HUES64 (cell line): Measurements from ENCODE around the gene MMP28.

Experiments used
- H3K27ac ChIP-seq: 2 replicates; pipeline ENCODE4 v1.7.0; 2013; ENCODE audit warnings: low read depth, low read length, inconsistent platforms
- H3K27me3 ChIP-seq: 2 replicates; pipeline ENCODE4 v1.6.1; 2013; ENCODE audit warnings: mild to moderate bottlenecking, low read length; ENCODE audit not compliant: insufficient read depth
- H3K36me3 ChIP-seq: 2 replicates; pipeline ENCODE4 v1.6.1; 2013; ENCODE audit warnings: mild to moderate bottlenecking, low read length; ENCODE audit not compliant: insufficient read depth
- H3K4me1 ChIP-seq: 2 replicates; pipeline ENCODE4 v1.6.1; 2013; ENCODE audit warnings: mild to moderate bottlenecking, low read length, moderate library complexity; ENCODE audit not compliant: insufficient read depth
- H3K4me3 ChIP-seq: 2 replicates; pipeline ENCODE4 v1.5.1; 2013; ENCODE audit warnings: mild to moderate bottlenecking, low read length, moderate library complexity
- H3K9ac ChIP-seq: 2 replicates; pipeline ENCODE4 v1.6.1; 2013; ENCODE audit warnings: mild to moderate bottlenecking, low read depth, low read length
- H3K9me3 ChIP-seq: 2 replicates; pipeline ENCODE4 v1.6.1; 2013; ENCODE audit warnings: low read depth, low read length; ENCODE audit not compliant: insufficient read depth
- WGBS: fragments of 150-250, 120-280 bp; methylation state at CpG from one replicate; pipeline ENCODE4 v1.1.7; 2013; ENCODE audit warnings: missing lambda C conversion rate; 5-methylcytosine and 5-hydroxymethylcytosine counted together

MMP28 gene

DNA sequence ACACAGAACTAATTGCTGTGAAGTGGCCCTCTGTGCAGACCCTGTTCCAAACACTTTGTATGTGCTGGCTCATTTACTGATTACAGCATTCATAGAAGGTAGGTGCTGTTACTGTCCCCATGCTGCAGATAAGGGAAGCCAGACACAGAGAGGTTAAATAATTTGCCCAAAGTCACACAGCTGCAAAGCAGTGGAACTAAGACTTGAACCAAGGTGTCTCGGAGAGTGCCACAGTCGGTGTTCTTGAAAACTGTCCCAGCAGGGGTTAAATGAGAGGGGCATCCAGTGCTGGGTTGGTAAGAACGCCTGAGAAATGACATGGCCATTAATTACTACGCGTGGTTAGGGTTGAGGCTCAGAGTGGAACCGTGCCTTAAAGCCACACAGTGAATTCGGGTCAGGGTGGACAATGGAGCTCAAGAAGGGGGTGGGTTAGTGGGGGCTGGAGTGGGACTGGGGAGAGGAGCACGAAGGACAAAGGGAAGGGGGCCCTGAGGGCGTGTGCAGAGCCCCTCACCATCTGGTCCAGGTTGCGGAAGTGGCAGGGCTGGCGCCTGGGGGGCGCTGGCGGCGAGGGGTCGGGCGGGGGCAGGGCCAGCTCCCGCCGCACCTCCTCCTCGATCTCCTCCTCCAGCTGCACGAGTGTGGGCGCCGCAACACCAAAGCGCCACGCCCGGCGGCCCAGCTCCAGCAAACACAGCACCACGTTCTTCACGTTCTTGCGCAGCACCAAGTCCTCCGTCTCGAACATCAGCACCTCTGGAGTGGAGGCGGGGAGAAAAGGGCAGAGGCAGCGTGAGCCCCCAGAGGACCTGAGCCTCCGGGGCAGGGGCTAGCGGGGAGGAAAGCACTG lies 45.7 kb downstream of the MMP28 start:
- Histone ChIP-seq H3K27me3 (peaks cover 22% of the 10 kb centered on the region), H3K36me3 (no peaks in the 10 kb centered on the region), H3K4me3 (peak overlapping the region; percentile 26), H3K27ac (no peak overlapping the region), H3K9me3 (no peaks in the 10 kb centered on the region), H3K9ac (no peak overlapping the region), H3K4me1 (no peaks in the 10 kb centered on the region)
- WGBS = 19% methylated on average over 35 of the region's 35 CpGs

GRCh38 chr17:35748979-35749378 lies 46.5 kb downstream of the MMP28 start:
- Histone ChIP-seq H3K9me3 (no peaks in the 10 kb centered on the region), H3K27ac (no peak overlapping the region), H3K27me3 (peaks cover 22% of the 10 kb centered on the region), H3K9ac (no peak overlapping the region), H3K4me3 (no peak overlapping the region), H3K36me3 (no peaks in the 10 kb centered on the region), H3K4me1 (no peaks in the 10 kb centered on the region)
- WGBS = 95% methylated on average over 6 of the region's 6 CpGs

GRCh38 chr17:35748341-35748841 lies 47.0 kb downstream of the MMP28 start:
- Histone ChIP-seq H3K9me3 (no peaks in the 10 kb centered on the region), H3K27ac (no peak overlapping the region), H3K27me3 (peaks cover 22% of the 10 kb centered on the region), H3K36me3 (no peaks in the 10 kb centered on the region), H3K9ac (no peak overlapping the region), H3K4me1 (no peaks in the 10 kb centered on the region), H3K4me3 (no peak overlapping the region)
- WGBS = 92% methylated on average over 4 of the region's 4 CpGs

DNA sequence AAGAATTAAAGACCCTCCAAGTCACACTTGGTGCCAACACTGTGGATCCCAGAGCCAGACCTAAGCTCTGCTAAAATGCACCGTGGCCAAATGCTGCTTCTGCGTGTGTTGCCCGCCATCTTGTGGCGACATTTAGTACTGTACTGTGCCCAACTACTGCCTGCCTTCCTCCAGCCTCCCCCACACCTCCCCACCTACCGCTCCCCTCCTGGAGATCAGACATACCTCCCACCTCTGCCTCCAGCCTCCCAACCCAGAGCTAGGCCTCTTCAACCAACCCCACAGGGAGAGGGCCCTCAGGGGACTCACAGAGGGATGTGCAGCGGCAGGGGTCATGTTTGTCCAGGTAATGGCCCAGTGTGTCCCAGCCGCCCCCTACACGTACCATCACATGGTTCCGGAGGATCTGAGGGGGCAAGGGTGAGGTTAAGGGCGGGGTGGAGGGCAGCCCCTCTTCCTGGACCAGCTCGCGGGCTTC lies 47.9 kb downstream of the MMP28 start:
- no peak overlapping the region for H3K9ac ChIP-seq
- H3K9me3 ChIP-seq = no peaks in the 10 kb centered on the region
- peaks cover 27% of the 10 kb centered on the region for H3K27me3 ChIP-seq
- H3K27ac ChIP-seq = no peak overlapping the region
- H3K4me1 ChIP-seq = no peaks in the 10 kb centered on the region
- no peak overlapping the region for H3K4me3 ChIP-seq
- 49% methylated on average over 12 of the region's 12 CpGs for WGBS
- no peaks in the 10 kb centered on the region for H3K36me3 ChIP-seq

DNA sequence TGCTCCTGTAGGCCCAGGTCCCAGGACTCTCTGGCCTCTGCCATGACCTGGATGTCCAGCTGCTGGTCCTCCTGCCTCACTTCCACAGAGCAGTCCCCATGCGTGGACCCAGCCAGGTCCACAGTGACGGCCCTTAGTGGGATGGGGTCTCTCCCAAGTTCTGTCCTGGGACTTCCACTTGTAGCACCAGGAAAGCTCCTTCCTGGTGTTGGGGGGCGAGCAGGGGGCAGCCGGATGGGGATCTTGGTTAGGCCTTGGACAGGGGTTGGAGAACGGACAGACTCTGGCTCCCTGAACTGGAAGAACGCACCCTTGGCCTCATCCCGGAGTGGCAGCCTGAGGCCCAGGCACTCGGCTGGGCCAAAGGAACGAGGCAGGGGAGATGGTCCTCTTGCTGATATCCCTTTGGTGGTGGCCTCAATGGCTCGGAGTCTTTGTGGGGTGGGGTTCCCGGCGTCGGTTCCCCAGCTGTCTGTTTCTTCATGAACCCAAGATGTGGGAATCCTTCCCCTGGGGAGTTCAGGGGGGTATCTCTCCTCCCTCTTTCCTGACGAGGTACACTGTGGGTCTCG lies 49.6 kb downstream of the MMP28 start:
- Histone ChIP-seq H3K27me3 (peaks cover 42% of the 10 kb centered on the region), H3K27ac (no peak overlapping the region)

DNA sequence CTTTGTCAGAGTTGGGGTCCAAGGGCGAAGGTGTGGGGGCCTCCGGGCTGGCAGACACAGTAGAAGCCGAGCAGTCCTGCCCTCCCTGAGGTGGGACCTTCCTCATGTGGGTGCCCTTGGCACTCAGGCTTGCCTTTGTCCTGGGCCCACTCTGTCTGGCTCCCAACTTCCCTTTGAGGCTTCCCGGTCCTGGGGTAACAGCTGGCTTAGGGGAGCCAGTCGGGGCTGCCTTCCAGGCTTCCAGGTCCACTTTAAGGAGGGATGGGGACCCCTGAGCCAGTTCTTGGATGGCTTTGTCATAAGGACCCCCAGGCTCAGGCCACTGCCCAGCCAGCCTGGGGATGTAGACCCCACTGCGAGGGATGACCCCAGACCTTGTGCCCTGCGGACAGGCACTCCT lies 50.2 kb downstream of the MMP28 start:
- peaks cover 4% of the 10 kb centered on the region for H3K9me3 ChIP-seq
- H3K4me3 ChIP-seq = no peak overlapping the region
- H3K36me3 ChIP-seq = no peaks in the 10 kb centered on the region
- no peaks in the 10 kb centered on the region for H3K4me1 ChIP-seq
- H3K9ac ChIP-seq = no peak overlapping the region
- H3K27ac ChIP-seq = no peak overlapping the region
- H3K27me3 ChIP-seq = peaks cover 42% of the 10 kb centered on the region
- 92% methylated on average over 7 of the region's 7 CpGs for WGBS

More for the DNA sequence above, 49.6 kb downstream of the MMP28 start:
- Histone ChIP-seq H3K36me3 (no peaks in the 10 kb centered on the region), H3K4me3 (no peak overlapping the region), H3K9me3 (no peaks in the 10 kb centered on the region), H3K9ac (no peak overlapping the region), H3K4me1 (no peaks in the 10 kb centered on the region)
- WGBS = 91% methylated on average over 15 of the region's 15 CpGs

DNA sequence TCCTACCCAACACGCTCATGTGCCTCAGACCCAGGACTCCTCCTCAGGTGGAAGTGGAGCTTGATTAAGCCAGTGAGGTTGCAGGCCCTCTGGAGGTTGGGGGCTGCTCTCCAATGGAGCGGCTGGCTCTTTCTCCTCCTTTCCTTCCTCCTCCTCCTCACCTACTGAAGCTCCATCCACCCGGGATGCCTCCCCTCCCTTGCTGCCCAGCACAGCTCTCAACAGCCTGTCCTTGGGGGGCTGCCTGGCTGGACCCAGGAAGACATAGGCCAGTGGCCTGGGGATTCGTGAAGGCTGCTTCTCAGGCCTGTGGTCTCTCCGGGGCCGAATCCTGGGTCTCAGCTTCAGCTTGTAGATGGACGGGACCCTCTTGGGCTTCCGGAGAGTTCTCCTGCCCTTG lies 50.6 kb downstream of the MMP28 start:
- Histone ChIP-seq H3K4me1 (no peaks in the 10 kb centered on the region), H3K9me3 (peaks cover 4% of the 10 kb centered on the region), H3K4me3 (no peak overlapping the region), H3K9ac (no peak overlapping the region), H3K27ac (no peak overlapping the region), H3K27me3 (peaks cover 42% of the 10 kb centered on the region), H3K36me3 (no peaks in the 10 kb centered on the region)
- 86% methylated on average over 8 of the region's 8 CpGs for WGBS

GRCh38 chr17:35743626-35744328 lies 51.7 kb downstream of the MMP28 start:
- Histone ChIP-seq H3K27me3 (peaks cover 43% of the 10 kb centered on the region), H3K4me1 (no peaks in the 10 kb centered on the region), H3K9ac (no peak overlapping the region), H3K9me3 (peaks cover 4% of the 10 kb centered on the region), H3K36me3 (no peaks in the 10 kb centered on the region), H3K4me3 (no peak overlapping the region), H3K27ac (no peak overlapping the region)
- 55% methylated on average over 7 of the region's 7 CpGs for WGBS

DNA sequence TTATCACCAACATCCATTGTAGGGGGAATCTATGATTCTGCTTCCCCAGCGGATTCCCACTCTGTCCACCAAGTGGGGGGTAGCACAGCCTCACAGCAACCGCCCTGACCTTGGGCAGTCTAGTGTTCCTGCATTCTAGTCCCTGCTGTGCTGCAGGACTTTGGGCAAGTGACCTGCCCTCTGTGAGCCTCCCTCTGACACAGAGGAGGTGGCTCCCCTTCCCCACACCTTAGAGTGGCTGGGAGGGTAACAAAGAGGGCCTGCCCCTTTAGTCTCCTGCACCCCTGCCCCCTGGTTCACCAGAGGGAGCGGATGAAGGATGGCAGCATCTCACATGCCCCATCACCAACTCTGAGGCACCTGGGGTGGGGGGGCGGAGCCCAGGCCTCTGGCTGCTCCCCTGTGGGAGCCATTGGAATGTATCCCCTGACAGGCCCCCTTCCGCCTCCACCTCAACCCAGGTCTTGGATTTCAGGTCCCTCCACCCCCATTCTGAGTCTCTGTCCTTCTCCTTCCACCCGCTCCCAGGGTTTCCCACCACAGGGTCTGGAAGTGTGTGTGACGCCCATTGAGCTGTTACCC lies 52.5 kb downstream of the MMP28 start:
- no peak overlapping the region for H3K4me3 ChIP-seq
- no peak overlapping the region for H3K9ac ChIP-seq
- H3K9me3 ChIP-seq = peaks cover 4% of the 10 kb centered on the region
- no peak overlapping the region for H3K27ac ChIP-seq
- no peaks in the 10 kb centered on the region for H3K4me1 ChIP-seq
- H3K36me3 ChIP-seq = no peaks in the 10 kb centered on the region
- WGBS = 82% methylated on average over 7 of the region's 7 CpGs
- H3K27me3 ChIP-seq = peaks cover 51% of the 10 kb centered on the region

DNA sequence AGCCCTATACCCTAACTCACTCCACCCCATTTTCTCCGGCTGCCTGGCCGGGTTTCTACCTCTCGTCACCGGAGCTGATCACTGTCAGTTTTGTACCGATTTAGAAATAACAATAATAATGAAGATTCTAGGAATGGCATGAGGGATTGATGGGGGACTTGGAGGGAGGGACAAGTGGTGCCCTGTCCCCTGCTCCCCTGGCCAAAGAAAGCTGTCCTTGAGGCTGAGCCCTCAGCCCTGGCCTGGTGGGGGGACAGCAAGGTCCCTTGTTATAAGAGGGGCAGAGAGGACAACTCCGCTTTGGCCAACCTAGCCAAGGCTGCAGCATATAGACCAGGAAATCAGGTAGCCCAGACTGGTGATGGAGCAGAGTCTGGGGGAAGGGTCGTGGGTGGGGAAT lies 52.9 kb downstream of the MMP28 start:
- H3K27me3 ChIP-seq = peaks cover 52% of the 10 kb centered on the region
- H3K9me3 ChIP-seq = peaks cover 4% of the 10 kb centered on the region
- no peaks in the 10 kb centered on the region for H3K36me3 ChIP-seq
- no peak overlapping the region for H3K4me3 ChIP-seq
- H3K9ac ChIP-seq = no peak overlapping the region
- no peak overlapping the region for H3K27ac ChIP-seq
- 87% methylated on average over 7 of the region's 7 CpGs for whole genome bisulfite sequencing
- no peaks in the 10 kb centered on the region for H3K4me1 ChIP-seq
